Esophagus squamous epithelium (tissue), 5 donors: ENCODE data around the gene SLC4A9. TPM values are rescaled to one million over a fixed set of nuclear protein-coding genes. Genes with fewer than 3 reads are reported as not detected.

Experiments used
- DNase-seq: peaks from one replicate; lab custom pipeline; 2025; lab: John Stamatoyannopoulos, UW
- H3K27ac ChIP-seq, 4 donors: fragments of 200-600 bp; sonication (generic); one replicate each; pipeline ENCODE4 v1.5.1; 2016 to 2019; ENCODE audit warnings: mild to moderate bottlenecking in 1 of 4
- H3K27me3 ChIP-seq, 4 donors: fragments of 200-600 bp; sonication (generic); 1 replicate in 3 of 4; 2 replicates in 1 of 4; pipeline versions ENCODE4 v1.5.1 to v1.6.0; 2017 to 2021; ENCODE audit warnings: antibody characterized with exemption in 1 of 4
- H3K36me3 ChIP-seq, 3 donors: fragments of 200-600 bp; sonication (generic); one replicate each; pipeline ENCODE4 v1.5.1; 2016 to 2019
- H3K4me1 ChIP-seq, 3 donors: fragments of 200-600 bp; sonication (generic); one replicate each; pipeline ENCODE4 v1.5.1; 2017 to 2019
- H3K4me3 ChIP-seq, 4 donors: fragments of 200-600 bp; sonication (generic); 1 replicate in 3 of 4; 2 replicates in 1 of 4; pipeline ENCODE4 v1.5.1; 2016 to 2019; ENCODE audit warnings: mild to moderate bottlenecking in 2 of 4, moderate library complexity in 1 of 4
- H3K9me3 ChIP-seq, 3 donors: fragments of 200-600 bp; sonication (generic); one replicate each; pipeline ENCODE4 v1.5.1; 2016 to 2019
- CTCF ChIP-seq, 6 experiments: fragments of 450-650 bp in 4 of 6; fragments of 200-600 bp in 2 of 6; sonication (generic) in 2 of 6; IDR thresholded peaks; one replicate each; pipeline ENCODE4 v1.5.1; 2016 to 2019; ENCODE audit warnings: antibody characterized with exemption in 6 of 6, mild to moderate bottlenecking in 4 of 6, moderate library complexity in 4 of 6
- POLR2A ChIP-seq, 4 donors: fragments of 450-650 bp; IDR thresholded peaks; one replicate each; pipeline ENCODE4 v1.6.1; 2017; ENCODE audit warnings: antibody characterized with exemption in 4 of 4, mild to moderate bottlenecking in 4 of 4, moderate library complexity in 3 of 4
- WGBS, 2 donors: methylation state at CpG; one replicate each; pipeline ENCODE4 v1.1.5; 2018; 5-methylcytosine and 5-hydroxymethylcytosine counted together
- intact Hi-C: fragments of 100-400 bp; cut with DNase I; formaldehyde crosslinking; loops from one replicate; pipeline ENCODE4 v1.15.0; 2022
- total RNA-seq, 4 donors: library from RNA; depleted of rRNA; stranded (reverse); fragments of >200 nt; gene quantifications; one replicate each; pipeline ENCODE4 v1.1.0, GENCODE V29; 2016
- donor health status: DM: yes; HTN: yes; CAD: no.

Gene SLC4A9
- total RNA-seq, 4 donors from 2014 or later = 0.04 to 1.2 TPM; not detected in 2

DNA sequence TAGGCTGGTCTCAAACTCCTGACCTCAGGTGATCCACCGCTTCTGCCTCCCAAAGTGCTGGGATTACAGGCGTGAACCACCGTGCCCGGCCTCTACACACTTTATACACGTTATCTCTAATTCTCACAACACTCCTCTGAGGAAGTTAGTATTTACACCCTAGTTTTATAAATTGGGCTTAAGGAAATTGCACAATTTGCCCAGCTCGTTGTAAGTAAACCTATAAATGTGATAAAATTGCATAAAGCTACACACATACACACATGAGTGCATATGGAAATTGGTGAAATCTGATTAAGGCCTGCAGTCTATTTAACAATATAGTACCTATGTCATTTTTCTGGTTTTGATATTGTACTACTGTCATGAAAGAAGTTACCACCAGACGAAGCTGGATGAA, 4.4 kb upstream of the SLC4A9 start:
- TF ChIP-seq POLR2A (IDR thresholded peaks at IDR 0.05) (no peak), CTCF (IDR thresholded peaks at IDR 0.05) (no peak)
- H3K27ac ChIP-seq = no peak overlapping the region
- H3K36me3 ChIP-seq = no peaks in the 10 kb centered on the region
- intact Hi-C loops = loop anchor here (5.0 kb wide), 1 partner anchor 193 kb away; no protein-coding TSS in a partner anchor
- H3K4me3 ChIP-seq = no peak overlapping the region
- H3K27me3 ChIP-seq = no peaks in the 10 kb centered on the region
- no peaks in the 10 kb centered on the region for H3K9me3 ChIP-seq
- H3K4me1 ChIP-seq = peaks cover 7 to 19% (median 8%) of the 10 kb centered on the region in 3 donors
- WGBS, 2 donors = 76 to 77% methylated on average over 7 of the region's 7 CpGs
- DNase-seq = no peak

DNA sequence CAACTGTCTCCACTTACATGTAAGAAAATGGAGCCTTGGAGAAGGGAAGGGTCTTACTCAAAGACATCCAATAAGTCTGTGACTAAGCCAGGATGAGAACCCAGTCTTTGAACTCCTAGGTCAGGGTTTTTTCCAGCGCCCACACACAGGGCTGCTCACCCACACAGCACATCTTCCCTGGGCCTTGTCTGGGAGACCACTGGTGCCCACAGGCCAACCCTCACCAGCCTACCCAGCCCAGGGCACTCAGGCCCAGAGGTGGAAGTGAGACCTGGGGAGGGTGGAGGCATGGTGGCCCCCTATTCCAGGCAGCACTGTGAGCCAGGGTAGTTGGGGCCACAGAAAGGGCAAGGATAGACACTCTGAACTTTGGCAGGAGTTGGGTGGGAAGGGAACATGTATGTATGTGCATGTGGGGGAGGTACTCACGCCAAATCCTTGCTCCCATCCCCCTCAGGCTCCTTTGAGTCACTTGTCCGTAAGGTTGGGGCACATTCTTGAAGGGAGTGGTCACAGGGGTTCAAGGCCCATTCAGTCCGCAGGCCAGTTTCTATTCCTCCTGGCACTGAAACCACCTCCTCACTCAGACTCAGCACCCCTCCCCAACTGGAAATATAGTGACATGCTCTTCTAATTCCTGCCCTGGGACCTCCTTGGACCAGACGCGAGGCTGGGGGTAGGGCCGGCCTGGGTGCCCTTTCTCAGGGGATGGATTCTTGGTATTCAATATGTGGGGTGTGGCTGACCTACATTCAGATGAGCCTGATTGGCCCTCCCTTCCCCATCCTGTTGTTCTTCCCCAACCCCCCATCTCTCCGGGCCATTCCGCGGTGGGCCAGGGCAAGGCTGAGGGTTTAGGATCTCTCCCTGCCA, 2.9 kb upstream of the SLC4A9 start:
- H3K4me1 ChIP-seq = peaks cover 7 to 13% (median 8%) of the 10 kb centered on the region in 3 donors
- intact Hi-C loops = loop anchor here (5.0 kb wide), 1 partner anchor 195 kb away; no protein-coding TSS in a partner anchor
- H3K36me3 ChIP-seq = no peaks in the 10 kb centered on the region
- H3K9me3 ChIP-seq = no peaks in the 10 kb centered on the region
- no peak for TF ChIP-seq POLR2A (IDR thresholded peaks at IDR 0.05)
- TF ChIP-seq CTCF (IDR thresholded peaks at IDR 0.05) = no peak
- DNase-seq = no peak
- WGBS, 2 donors = 46 to 65% methylated on average over 4 to 6 of the region's 10 CpGs
- H3K4me3 ChIP-seq = peak overlapping the region in 2 of 4 donors; percentile 13 to 47
- H3K27me3 ChIP-seq = no peaks in the 10 kb centered on the region
- H3K27ac ChIP-seq = no peak overlapping the region

DNA sequence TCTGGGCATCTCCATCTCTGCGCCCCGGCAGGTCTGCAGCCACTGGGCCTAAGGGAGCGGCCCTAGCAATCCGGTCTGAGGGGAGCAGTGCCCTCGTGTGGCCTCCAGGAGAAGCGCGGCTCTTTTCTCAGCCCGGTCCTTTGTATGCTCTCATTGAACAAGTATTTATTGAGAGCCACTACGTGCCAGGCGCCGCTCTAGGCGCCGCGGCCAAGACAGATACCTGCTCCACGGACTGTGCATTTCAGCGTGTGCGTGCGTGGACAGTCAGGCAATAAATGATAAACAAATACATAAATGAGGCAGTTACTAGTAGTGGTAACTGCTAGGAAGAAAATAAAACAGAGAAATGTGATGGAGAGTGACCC, 2.3 kb upstream of the SLC4A9 start:
- H3K9me3 ChIP-seq = no peaks in the 10 kb centered on the region
- DNase-seq = peak; percentile 38
- peaks cover 7 to 13% (median 8%) of the 10 kb centered on the region in 3 donors for H3K4me1 ChIP-seq
- WGBS, 2 donors = 0% methylated on average over 3 to 4 of the region's 18 CpGs
- no peaks in the 10 kb centered on the region for H3K27me3 ChIP-seq
- H3K4me3 ChIP-seq = peak overlapping the region in 2 of 4 donors; percentile 13 to 47
- no peaks in the 10 kb centered on the region for H3K36me3 ChIP-seq
- H3K27ac ChIP-seq = no peak overlapping the region
- TF ChIP-seq POLR2A (IDR thresholded peaks at IDR 0.05) = no peak
- TF ChIP-seq CTCF (IDR thresholded peaks at IDR 0.05) = peak; percentile 78 to 94 (median 90)
- intact Hi-C loops = loop anchor here (5.0 kb wide), 1 partner anchor 195 kb away; no protein-coding TSS in a partner anchor

DNA sequence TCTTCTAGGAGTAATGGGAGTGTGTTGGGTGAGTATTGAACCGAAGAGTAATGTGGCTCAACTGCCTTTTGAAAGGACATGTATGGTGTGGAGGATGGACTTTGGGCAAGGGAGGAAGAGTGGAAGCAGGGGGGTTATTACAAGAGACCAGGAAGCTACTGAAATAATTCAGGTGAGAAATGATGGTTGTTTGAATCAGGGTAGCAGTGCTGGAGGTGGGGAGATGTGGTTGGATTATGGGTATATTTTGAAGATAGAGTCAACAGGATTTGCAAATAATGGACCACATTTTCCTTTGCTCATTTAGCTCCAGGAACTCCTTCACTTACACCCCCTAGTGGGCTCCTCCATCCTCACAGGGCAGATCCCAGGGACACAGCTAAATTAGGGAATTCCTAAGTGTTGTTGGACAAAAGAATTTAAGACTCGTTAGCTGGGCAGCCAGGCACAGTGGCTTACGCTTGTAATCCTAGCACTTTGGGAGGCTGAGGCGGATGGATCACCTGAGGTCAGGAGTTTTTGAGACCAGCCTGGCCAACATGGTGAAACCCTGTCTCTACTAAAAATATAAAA, 1.2 kb upstream of the SLC4A9 start:
- H3K4me1 ChIP-seq = peaks cover 11 to 23% (median 12%) of the 10 kb centered on the region in 3 donors
- intact Hi-C loops = loop anchor here (5.0 kb wide), 1 partner anchor 197 kb away; no protein-coding TSS in a partner anchor
- WGBS, 2 donors = 76 to 81% methylated on average over 3 to 4 of the region's 4 CpGs
- H3K4me3 ChIP-seq = no peak overlapping the region
- no peak overlapping the region for H3K27ac ChIP-seq
- DNase-seq = no peak
- no peaks in the 10 kb centered on the region for H3K27me3 ChIP-seq
- no peaks in the 10 kb centered on the region for H3K36me3 ChIP-seq
- TF ChIP-seq CTCF (IDR thresholded peaks at IDR 0.05) (peak in 2 of 6 experiments; percentile 17 to 40), POLR2A (IDR thresholded peaks at IDR 0.05) (no peak)
- H3K9me3 ChIP-seq = no peaks in the 10 kb centered on the region
